Measurements from ENCODE around the gene WBP11. TPM values are rescaled to one million over a fixed set of nuclear protein-coding genes. Genes with fewer than 3 reads are reported as not detected.

WBP11 gene
- total and polyA plus RNA-seq, 9 of the 15 experiments (the other 6 are each of a cell fraction or from before 2014, with no cell fraction given), result 7.7 to 60.8 (median 24.6) TPM

DNA sequence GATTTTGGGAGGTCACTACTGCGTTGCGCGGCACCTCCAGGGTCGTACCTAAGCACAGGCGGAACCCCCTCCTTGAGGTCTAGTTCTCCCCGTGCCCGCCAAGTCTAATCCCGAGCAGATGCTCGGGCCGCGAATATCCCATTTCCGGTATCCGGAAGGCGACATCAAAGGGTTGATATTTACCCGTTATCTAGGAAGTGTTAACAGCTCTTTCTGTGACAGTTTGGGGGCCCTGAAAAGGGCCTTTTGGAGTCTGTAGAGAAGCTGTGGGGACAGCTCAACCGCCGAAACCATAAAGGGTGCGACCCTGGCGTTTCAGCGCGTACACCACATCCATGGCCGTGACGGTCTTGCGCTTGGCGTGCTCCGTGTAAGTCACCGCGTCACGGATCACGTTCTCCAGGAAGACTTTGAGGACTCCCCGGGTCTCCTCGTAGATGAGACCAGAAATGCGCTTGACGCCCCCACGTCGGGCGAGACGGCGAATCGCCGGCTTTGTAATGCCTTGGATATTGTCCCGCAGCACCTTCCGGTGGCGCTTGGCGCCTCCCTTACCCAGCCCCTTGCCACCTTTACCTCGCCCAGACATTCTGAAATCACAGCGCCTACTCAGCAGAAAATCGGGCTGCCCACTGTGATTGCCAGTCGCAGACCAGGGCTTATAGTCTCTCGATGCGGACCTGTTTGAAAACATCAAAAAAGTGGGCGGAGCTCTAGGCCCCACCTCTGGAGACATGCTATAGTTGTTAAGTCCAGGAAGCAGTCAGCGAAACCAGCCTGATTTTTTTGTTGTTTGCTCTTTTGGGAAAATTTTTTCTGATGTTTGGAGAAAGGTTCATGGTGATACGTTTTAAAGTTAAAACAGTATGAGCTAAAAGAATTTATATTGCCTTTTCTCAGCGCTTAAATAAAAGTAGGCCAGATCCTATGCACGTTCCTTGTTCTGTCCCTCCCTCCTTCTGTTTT is 32.5 kb downstream of the WBP11 start:
- no peak overlapping the region for H2AFZ ChIP-seq (ENCODE audit: low read depth, low read length)
- no peaks in the 10 kb centered on the region for H3K79me2 ChIP-seq (ENCODE audit: control insufficient read depth, insufficient read depth, low read length)
- H3K9me1 ChIP-seq (ENCODE audit: control insufficient read depth, insufficient read depth, low read length), result no peaks in the 10 kb centered on the region
- ATAC-seq, result no peak
- no peak for DNase-seq (ENCODE audit: extremely low read depth in 1 of 4, low spot score in 3 of 4)
- no peak overlapping the region for H3K4me2 ChIP-seq (ENCODE audit: insufficient read depth, low read length)
- intact Hi-C loops (cut with micrococcal nuclease), result no loop called here
- no peaks in the 10 kb centered on the region for H3K36me3 ChIP-seq (ENCODE audit: control insufficient read depth, insufficient read depth, low read length)
- H3K9ac ChIP-seq (ENCODE audit: insufficient read depth in 1 of 2, low read depth in 2 of 2, low read length in 2 of 2), result no peak overlapping the region
- WGBS (ENCODE audit: insufficient coverage, low coverage, missing lambda C conversion rate), result 38% methylated on average over 39 of the region's 56 CpGs
- no peaks in the 10 kb centered on the region for H3K9me3 ChIP-seq (replicated peaks; ENCODE audit: control insufficient read depth, insufficient read depth, low read depth, low read length)
- H4K20me1 ChIP-seq (replicated peaks; ENCODE audit: control insufficient read depth, insufficient read depth, low read length), result no peaks in the 10 kb centered on the region
- in situ Hi-C loops (cut with MboI), result no loop called here
- ChIA-PET CTCF (ENCODE audit: low intra/inter-chr PET ratio) (no interaction called here), POLR2A (no interaction called here)
- H3K27ac ChIP-seq (ENCODE audit: extremely low read depth, low read depth, low read length), result no peak overlapping the region
- TF ChIP-seq CCNT2 (IDR thresholded peaks at IDR 0.05; ENCODE audit: borderline replicate concordance, extremely low read depth, insufficient read length, low read depth, low read length) (no peak), KDM5B (IDR thresholded peaks at IDR 0.05; ENCODE audit: insufficient replicate concordance, low read depth, low read length) (no peak), NRF1 (conservative IDR thresholded peaks at IDR 0.05 in 1 of 2, IDR thresholded peaks at IDR 0.05 in 1 of 2) (no peak), SRSF3 (IDR thresholded peaks at IDR 0.05; ENCODE audit: insufficient read depth, low read length) (no peak), MIER1 (IDR thresholded peaks at IDR 0.05; ENCODE audit: low read depth) (no peak)
- no TSS peak for BruUV-seq (replicated peaks)
- no peak overlapping the region for H3K4me3 ChIP-seq
- H3K27me3 ChIP-seq (ENCODE audit: control insufficient read depth in 2 of 2, insufficient read depth in 2 of 2, low read length in 2 of 2), result peaks cover 0 to 14% of the 10 kb centered on the region in 2 experiments; a peak in 1 of 5 replicates
- no peak for FAIRE-seq
- no peaks in the 10 kb centered on the region; a peak in 1 of 5 replicates for H3K4me1 ChIP-seq (replicated peaks in 1 of 2; ENCODE audit: control insufficient read depth in 2 of 2, insufficient read depth in 2 of 2, low read length in 2 of 2)
